ENCODE data around the gene FMNL2.

The FMNL2 gene

GRCh38 chr2:152560873-152561595, 226.1 kb downstream of the FMNL2 start:
- DNase-seq, result no peak

- DNase-seq, result no peak
Observed at GRCh38 chr2:152562198-152562884, 227.4 kb downstream of the FMNL2 start.

GRCh38 chr2:152563764-152564163, 228.8 kb downstream of the FMNL2 start:
- DNase-seq, result no peak

GRCh38 chr2:152564754-152565551, 230.0 kb downstream of the FMNL2 start:
- DNase-seq, result no peak

GRCh38 chr2:152565884-152566727, 231.1 kb downstream of the FMNL2 start:
- DNase-seq, result no peak

- DNase-seq, result peak; percentile 81
Observed at GRCh38 chr2:152566728-152567069, 231.7 kb downstream of the FMNL2 start.

DNA sequence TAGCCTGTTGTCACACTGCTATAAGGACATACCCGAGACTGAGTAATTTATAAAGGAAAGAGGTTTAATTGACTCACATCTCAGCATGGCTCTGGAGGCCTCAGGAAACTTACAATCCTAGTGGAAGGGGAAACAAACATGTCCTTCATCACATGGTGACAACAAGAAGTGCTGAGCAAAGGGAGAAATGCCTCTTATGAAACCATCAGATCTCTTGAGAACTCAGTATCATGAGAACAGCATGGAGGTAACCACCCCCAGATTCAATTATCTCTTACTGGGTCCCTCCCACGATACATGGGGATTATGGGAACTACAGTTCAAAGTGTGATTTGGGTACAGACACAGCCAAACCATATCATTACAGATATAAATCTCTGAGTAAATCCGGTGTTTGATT, 233.6 kb downstream of the FMNL2 start:
- peak; percentile 44 for DNase-seq

DNA sequence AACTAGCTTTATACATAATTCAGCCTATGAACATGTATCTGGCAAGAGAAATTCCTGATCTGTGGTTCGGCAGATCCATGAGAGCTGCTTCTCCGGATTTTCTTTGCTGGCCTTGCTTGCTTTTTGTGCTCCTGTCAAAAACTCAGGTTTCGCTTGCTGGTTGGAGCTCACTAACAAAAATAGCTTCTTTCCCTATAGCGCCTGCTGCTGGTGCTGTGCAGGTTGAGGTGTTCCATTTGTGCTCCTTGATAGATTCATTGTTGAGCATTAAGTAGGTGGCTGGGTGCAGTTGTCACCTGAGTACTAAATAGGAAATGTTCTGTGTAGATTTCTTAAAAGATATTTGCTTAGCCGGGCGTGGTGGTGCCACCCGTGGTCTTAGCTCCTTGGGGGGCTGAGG, 234.2 kb downstream of the FMNL2 start:
- no peak for DNase-seq

- DNase-seq, result peak; percentile 24
Observed at GRCh38 chr2:152571048-152571766, 236.2 kb downstream of the FMNL2 start.

DNA sequence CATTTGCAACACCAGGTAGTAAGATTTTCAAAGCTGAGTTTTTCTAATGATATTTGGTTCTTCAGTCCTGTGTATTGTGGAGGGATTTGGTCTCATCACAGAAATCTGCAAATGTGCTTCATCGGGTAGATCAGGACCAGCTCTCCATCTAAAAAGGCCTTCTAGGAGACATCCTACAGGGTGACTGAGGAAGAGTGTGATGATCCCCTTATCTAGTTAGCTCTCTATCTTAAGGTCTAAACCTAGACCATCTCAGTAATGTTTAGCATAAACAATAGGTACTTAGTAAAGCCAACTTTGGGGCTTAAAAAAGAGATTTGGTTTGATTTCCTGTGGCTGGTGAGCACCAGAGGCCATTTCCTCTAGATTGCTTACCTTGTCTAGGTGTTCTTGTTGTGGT, 237.1 kb downstream of the FMNL2 start:
- DNase-seq, result no peak

- DNase-seq, result peak; percentile 92
Observed at GRCh38 chr2:152573168-152573567, 238.2 kb downstream of the FMNL2 start.

- DNase-seq, result no peak
Observed at GRCh38 chr2:152577579-152577978, 242.6 kb downstream of the FMNL2 start.

GRCh38 chr2:152578573-152578972, 243.6 kb downstream of the FMNL2 start:
- DNase-seq, result no peak

DNA sequence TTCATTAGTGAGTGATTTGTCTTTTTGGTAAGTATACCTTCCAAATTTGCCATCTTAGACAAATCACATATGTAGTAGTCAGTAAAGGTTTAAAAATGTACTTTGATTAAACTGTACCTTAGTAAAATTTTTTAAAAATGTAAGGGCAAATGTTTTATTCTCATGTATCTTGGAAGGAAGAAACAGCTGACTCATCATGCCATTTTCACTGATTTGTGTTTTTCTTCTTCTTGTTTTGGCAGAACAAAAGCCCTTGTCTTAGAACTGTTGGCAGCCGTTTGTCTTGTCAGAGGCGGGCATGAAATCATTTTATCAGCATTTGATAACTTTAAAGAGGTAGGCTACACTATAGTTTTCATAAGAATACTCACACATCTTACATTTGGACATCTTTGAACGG, 245.7 kb downstream of the FMNL2 start:
- DNase-seq, result no peak

- no peak for DNase-seq
Observed at GRCh38 chr2:152581360-152581759, 246.4 kb downstream of the FMNL2 start.

DNA sequence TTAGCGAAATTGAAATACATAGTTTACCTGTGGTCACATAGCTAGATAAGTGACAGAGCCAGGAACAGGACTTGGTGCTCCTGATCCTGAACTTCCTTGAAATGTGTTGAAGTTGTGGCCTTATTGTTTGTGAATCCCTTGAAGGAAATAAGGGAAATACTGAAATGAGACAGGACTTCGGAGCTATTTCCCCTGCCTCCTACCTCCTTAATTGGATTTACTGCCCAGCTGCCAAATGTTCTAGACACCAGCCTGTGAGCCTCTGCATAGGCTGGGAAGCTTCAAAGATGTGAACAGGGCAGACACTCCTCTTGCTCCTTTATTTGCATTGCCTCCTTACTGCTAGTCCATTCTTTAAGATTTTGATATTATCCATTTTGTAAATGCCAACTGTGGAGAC, 247.1 kb downstream of the FMNL2 start:
- DNase-seq, result no peak

DNA sequence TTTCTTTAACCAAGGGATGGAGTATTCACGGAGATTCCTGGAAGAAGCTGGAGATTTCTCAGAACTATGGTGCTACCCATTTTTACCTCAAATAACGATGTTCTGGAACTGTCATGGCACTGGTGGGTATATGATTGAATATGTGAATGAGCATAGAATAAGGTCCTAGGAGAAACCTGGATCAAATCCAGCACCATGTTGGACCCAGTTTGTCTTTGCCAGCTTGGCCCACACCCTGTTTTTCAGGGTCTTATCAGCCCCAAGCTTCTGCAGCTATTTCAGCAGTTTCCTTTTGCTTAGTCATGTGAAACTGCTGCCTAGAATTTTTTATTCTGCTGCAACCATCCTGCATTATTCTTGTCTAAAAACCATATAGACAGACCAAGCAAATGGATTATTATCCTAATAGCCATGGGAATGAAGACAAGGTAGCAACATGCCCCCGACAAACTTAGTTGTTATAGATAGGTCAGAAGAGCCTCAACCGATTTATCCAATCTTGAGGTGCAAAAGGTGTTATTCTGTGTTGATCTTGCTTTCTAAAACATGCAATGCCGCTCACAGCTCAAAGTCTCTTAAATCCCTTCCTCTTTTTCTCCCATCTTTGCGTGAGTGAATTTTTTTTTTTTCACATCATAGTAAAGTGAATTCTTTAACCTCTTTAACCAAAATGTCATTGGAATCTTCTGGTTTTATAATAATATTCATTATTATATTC, 248.7 kb downstream of the FMNL2 start:
- DNase-seq, result no peak

- DNase-seq, result no peak
Observed at GRCh38 chr2:152584301-152584700, 249.3 kb downstream of the FMNL2 start.

GRCh38 chr2:152585830-152586484, 251.0 kb downstream of the FMNL2 start:
- peak; percentile 56 for DNase-seq

- no peak for DNase-seq
Observed at GRCh38 chr2:152587187-152587947, 252.4 kb downstream of the FMNL2 start.

Data from suppressor macrophage treated with lipopolysaccharide for 4 hours (primary cell).